Calu3 (cell line): ENCODE data around the gene FUT9. TPM values are rescaled to one million over a fixed set of nuclear protein-coding genes. Genes with fewer than 3 reads are reported as not detected.

Source experiments
- BruUV-seq: library from RNA; stranded (reverse); fragments of 400-500 nt; replicated peaks from 2 replicates; lab custom pipeline; 2021; lab: Mats Ljungman, UMichigan
- CTCF ChIA-PET: fragments of 300-600 bp; sonication (Branson Sonifier 250); formaldehyde crosslinking; loops from one replicate; lab custom pipeline; 2022; ENCODE audit warnings: antibody characterized with exemption; lab: Charles Lee
- DNase-seq: peaks from one replicate; pipeline ENCODE4 v3.0.0; 2022
- H3K27ac Mint-ChIP-seq: one replicate; pipeline ENCODE4 v1.8.0; 2022; ENCODE audit warnings: mixed read lengths; ENCODE audit not compliant: unreplicated experiment
- H3K27me3 Mint-ChIP-seq: one replicate; pipeline ENCODE4 v1.8.0; 2022; ENCODE audit warnings: mixed read lengths; ENCODE audit not compliant: unreplicated experiment
- H3K36me3 Mint-ChIP-seq: one replicate; pipeline ENCODE4 v1.8.0; 2022; ENCODE audit warnings: mild to moderate bottlenecking, moderate library complexity, mixed read lengths; ENCODE audit not compliant: insufficient read depth, unreplicated experiment
- H3K4me1 Mint-ChIP-seq: one replicate; pipeline ENCODE4 v1.8.0; 2022; ENCODE audit warnings: mild to moderate bottlenecking, low read depth, mixed read lengths; ENCODE audit not compliant: unreplicated experiment
- H3K4me3 Mint-ChIP-seq: one replicate; pipeline ENCODE4 v1.8.0; 2022; ENCODE audit warnings: mild to moderate bottlenecking, low read depth, moderate library complexity, mixed read lengths; ENCODE audit not compliant: unreplicated experiment
- H3K9me3 Mint-ChIP-seq: one replicate; pipeline ENCODE4 v1.8.0; 2022; ENCODE audit warnings: low read depth, mixed read lengths; ENCODE audit not compliant: unreplicated experiment
- CTCF ChIP-seq: fragments of 200-600 bp; IDR thresholded peaks from one replicate; pipeline ENCODE4 v1.8.0; 2022; ENCODE audit warnings: antibody characterized with exemption; ENCODE audit not compliant: unreplicated experiment
- intact Hi-C: fragments of 100-400 bp; cut with micrococcal nuclease; formaldehyde crosslinking; loops from one replicate; pipeline ENCODE4 v1.10.0; 2022; ENCODE audit not compliant: unreplicated experiment
- total RNA-seq: library from RNA; stranded (reverse); gene quantifications from 2 replicates; pipeline ENCODE4 v1.2.3, GENCODE V29; 2022

FUT9 gene
- total RNA-seq, 1 experiment from 2014 or later, result 1.9 TPM

- no peak for TF ChIP-seq CTCF
- CTCF ChIA-PET, result no interaction called here
- no peaks in the 10 kb centered on the region for H3K27me3 Mint-ChIP-seq
- peaks cover 1% of the 10 kb centered on the region for H3K9me3 Mint-ChIP-seq
- H3K36me3 Mint-ChIP-seq, result no peaks in the 10 kb centered on the region
- no TSS peak for BruUV-seq
- no peak for DNase-seq
- H3K4me1 Mint-ChIP-seq, result no peaks in the 10 kb centered on the region
- no peak overlapping the region for H3K27ac Mint-ChIP-seq
- intact Hi-C loops, result no loop called here
- no peak overlapping the region for H3K4me3 Mint-ChIP-seq
Measured at GRCh38 chr6:96074006-96074405, 58.2 kb downstream of the FUT9 start.

- Mint-ChIP-seq H3K4me3 (no peak overlapping the region), H3K27me3 (no peaks in the 10 kb centered on the region), H3K9me3 (peaks cover 4% of the 10 kb centered on the region), H3K4me1 (no peaks in the 10 kb centered on the region), H3K36me3 (no peaks in the 10 kb centered on the region), H3K27ac (no peak overlapping the region)
- CTCF ChIA-PET, result no interaction called here
- no peak for DNase-seq
- no TSS peak for BruUV-seq
- intact Hi-C loops, result no loop called here
- TF ChIP-seq CTCF, result no peak
Measured at GRCh38 chr6:96075826-96076225, 60.1 kb downstream of the FUT9 start.

- no TSS peak for BruUV-seq
- CTCF ChIA-PET, result no interaction called here
- peaks cover 21% of the 10 kb centered on the region for H3K4me1 Mint-ChIP-seq
- H3K4me3 Mint-ChIP-seq, result no peak overlapping the region
- H3K9me3 Mint-ChIP-seq, result peaks cover 2% of the 10 kb centered on the region
- H3K36me3 Mint-ChIP-seq, result no peaks in the 10 kb centered on the region
- no peak for TF ChIP-seq CTCF
- intact Hi-C loops, result loop anchor here (10.0 kb wide), 3 partner anchors 142 to 512 kb away; partner anchors contain the start of gene MANEA
- no peak overlapping the region for H3K27ac Mint-ChIP-seq
- no peaks in the 10 kb centered on the region for H3K27me3 Mint-ChIP-seq
- DNase-seq, result no peak
Measured at GRCh38 chr6:96086745-96087144, 71.0 kb downstream of the FUT9 start.

GRCh38 chr6:96089173-96089572 lies 73.4 kb downstream of the FUT9 start:
- Mint-ChIP-seq H3K9me3 (peaks cover 2% of the 10 kb centered on the region), H3K4me1 (peaks cover under 1% of the 10 kb centered on the region), H3K4me3 (no peak overlapping the region), H3K27me3 (no peaks in the 10 kb centered on the region), H3K36me3 (no peaks in the 10 kb centered on the region), H3K27ac (no peak overlapping the region)
- intact Hi-C loops, result loop anchor here (1.0 to 10.0 kb wide), 5 partner anchors 144 to 724 kb away; partner anchors contain the start of gene MANEA
- DNase-seq, result peak; percentile 39
- TF ChIP-seq CTCF, result peak; percentile 59
- CTCF ChIA-PET, result interaction anchor here (1.0 to 1.1 kb wide), 3 partner anchors 125 to 321 kb away, joined by 3 read pairs; no protein-coding TSS in a partner anchor
- BruUV-seq, result no TSS peak
